ENCODE results near the gene EFCAB11.
A peak's percentile ranks its signal among the peaks of the same experiment; 100 is the strongest.

The EFCAB11 gene

GRCh38 chr14:89773151-89773550 is 181.4 kb downstream of the EFCAB11 start:
- no peak for DNase-seq (ENCODE audit: low read depth in 1 of 2, low spot score in 1 of 2)

- no peak for DNase-seq (ENCODE audit: low read depth in 1 of 2, low spot score in 1 of 2)
These were observed 183.3 kb downstream of the EFCAB11 start for GRCh38 chr14:89771251-89771650.

GRCh38 chr14:89767861-89768268 is 186.7 kb downstream of the EFCAB11 start:
- DNase-seq (ENCODE audit: low read depth in 1 of 2, low spot score in 1 of 2), result peak; percentile 21 to 65

- DNase-seq (ENCODE audit: low read depth in 1 of 2, low spot score in 1 of 2), result no peak
These were observed 187.4 kb downstream of the EFCAB11 start for GRCh38 chr14:89767131-89767530.

GRCh38 chr14:89765346-89765745 is 189.2 kb downstream of the EFCAB11 start:
- no peak for DNase-seq (ENCODE audit: low read depth in 1 of 2, low spot score in 1 of 2)

- DNase-seq (ENCODE audit: low read depth in 1 of 2, low spot score in 1 of 2), result no peak
These were observed 194.4 kb downstream of the EFCAB11 start for GRCh38 chr14:89760086-89760485.

GRCh38 chr14:89757313-89757939 is 197.1 kb downstream of the EFCAB11 start:
- no peak for DNase-seq (ENCODE audit: low read depth in 1 of 2, low spot score in 1 of 2)

- DNase-seq (ENCODE audit: low read depth in 1 of 2, low spot score in 1 of 2), result no peak
These were observed 198.7 kb downstream of the EFCAB11 start for GRCh38 chr14:89755816-89756215.

- no peak for DNase-seq (ENCODE audit: low read depth in 1 of 2, low spot score in 1 of 2)
These were observed 200.6 kb downstream of the EFCAB11 start for GRCh38 chr14:89753828-89754412.

- DNase-seq (ENCODE audit: low read depth in 1 of 2, low spot score in 1 of 2), result peak in 1 of 2 donors; percentile 27
These were observed 203.6 kb downstream of the EFCAB11 start for GRCh38 chr14:89750908-89751392.

- DNase-seq (ENCODE audit: low read depth in 1 of 2, low spot score in 1 of 2), result no peak
These were observed 204.2 kb downstream of the EFCAB11 start for GRCh38 chr14:89750281-89750755.

GRCh38 chr14:89748004-89748403 is 206.5 kb downstream of the EFCAB11 start:
- no peak for DNase-seq (ENCODE audit: low read depth in 1 of 2, low spot score in 1 of 2)

GRCh38 chr14:89747126-89747525 is 207.4 kb downstream of the EFCAB11 start:
- no peak for DNase-seq (ENCODE audit: low read depth in 1 of 2, low spot score in 1 of 2)

GRCh38 chr14:89746654-89747053 is 207.9 kb downstream of the EFCAB11 start:
- DNase-seq (ENCODE audit: low read depth in 1 of 2, low spot score in 1 of 2), result no peak

- DNase-seq (ENCODE audit: low read depth in 1 of 2, low spot score in 1 of 2), result no peak
These were observed 208.4 kb downstream of the EFCAB11 start for GRCh38 chr14:89746135-89746534.

All from activated CD4-positive, alpha-beta T cell treated with anti-CD3 and anti-CD28 coated beads, Interleukin-2, amount 50 U/mL, for 24 hours (primary cell).